HG03280 (cell line): ENCODE data around the gene MPRIP.

ENCODE experiments used
- ATAC-seq: cut with Tn5 transposase; IDR thresholded peaks from one replicate; pipeline ENCODE4 v1.9.1; 2021; ENCODE audit warnings: mild to moderate bottlenecking, moderate library complexity; ENCODE audit not compliant: unreplicated experiment

The MPRIP gene

GRCh38 chr17:17141860-17142552 lies 99.7 kb downstream of the MPRIP start:
- no peak for ATAC-seq

DNA sequence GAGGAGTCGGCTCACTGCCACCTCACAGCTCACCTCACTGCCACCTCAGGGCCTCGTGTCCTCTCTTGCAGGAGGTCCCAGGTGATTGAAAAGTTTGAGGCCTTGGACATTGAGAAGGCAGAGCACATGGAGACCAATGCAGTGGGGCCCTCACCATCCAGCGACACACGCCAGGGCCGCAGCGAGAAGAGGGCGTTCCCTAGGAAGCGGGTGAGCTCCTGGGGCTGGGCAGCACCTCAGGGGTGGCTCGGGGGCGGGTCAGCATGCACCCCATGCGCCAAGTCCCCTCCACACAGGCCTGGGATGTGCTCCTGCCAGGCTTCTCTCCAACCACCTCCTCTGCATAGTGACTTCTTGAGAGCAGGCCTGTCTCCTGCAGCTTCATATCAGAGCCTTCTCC lies 100.3 kb downstream of the MPRIP start:
- no peak for ATAC-seq

- no peak for ATAC-seq
Measured at GRCh38 chr17:17143501-17143900, 101.2 kb downstream of the MPRIP start.

DNA sequence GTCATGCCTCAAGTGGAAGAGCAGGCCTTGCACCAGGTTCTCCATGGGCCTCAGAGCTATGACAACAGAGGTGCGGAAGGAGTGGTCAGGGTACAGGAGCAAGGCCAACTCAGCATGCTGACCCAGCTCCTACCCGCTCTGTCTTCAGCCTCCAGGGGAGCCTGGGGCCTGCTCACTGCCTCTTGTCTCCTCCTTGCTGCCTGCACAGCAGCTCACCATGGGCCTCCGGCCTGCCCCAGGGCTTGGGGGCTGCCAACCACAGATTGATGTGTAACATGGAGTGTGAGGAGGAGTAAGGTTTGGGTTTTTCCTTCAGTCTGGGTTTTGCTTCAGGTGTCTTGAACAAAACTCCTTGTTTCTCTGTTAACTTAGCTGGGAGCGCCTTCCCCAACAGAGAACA lies 101.8 kb downstream of the MPRIP start:
- no peak for ATAC-seq

- no peak for ATAC-seq
Measured at GRCh38 chr17:17144916-17145665, 102.8 kb downstream of the MPRIP start.

DNA sequence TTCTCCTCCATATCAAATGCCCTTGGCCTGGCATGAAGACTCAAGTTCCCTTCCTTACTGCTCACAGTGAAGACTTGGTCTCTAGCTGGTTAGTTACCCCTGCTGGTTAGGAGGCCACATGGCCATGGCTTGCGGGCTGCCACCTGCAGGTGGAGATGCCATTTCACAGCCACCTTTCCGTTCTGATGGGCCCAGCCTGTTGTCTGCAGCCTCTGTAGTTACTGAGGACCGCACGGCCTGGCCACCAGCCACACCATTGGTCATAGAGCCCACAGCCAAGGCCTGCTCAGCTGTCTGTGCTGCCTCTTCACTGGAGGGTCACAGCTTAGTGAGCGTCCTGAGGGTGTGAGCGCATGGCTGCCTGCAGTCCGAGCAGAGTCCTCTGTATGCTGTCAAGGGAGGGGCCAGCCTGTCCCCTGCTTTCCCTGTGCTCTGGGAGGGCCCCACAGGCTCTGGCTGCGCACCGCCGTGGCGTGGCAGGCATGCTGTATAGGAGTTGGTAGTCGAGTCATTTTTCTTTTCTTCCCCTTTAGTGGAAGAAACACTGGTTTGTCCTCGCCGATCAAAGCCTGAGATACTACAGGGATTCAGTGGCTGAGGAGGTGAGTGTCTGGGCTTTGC lies 104.6 kb downstream of the MPRIP start:
- ATAC-seq = no peak

- ATAC-seq = no peak
Measured at GRCh38 chr17:17147821-17148220, 105.6 kb downstream of the MPRIP start.

DNA sequence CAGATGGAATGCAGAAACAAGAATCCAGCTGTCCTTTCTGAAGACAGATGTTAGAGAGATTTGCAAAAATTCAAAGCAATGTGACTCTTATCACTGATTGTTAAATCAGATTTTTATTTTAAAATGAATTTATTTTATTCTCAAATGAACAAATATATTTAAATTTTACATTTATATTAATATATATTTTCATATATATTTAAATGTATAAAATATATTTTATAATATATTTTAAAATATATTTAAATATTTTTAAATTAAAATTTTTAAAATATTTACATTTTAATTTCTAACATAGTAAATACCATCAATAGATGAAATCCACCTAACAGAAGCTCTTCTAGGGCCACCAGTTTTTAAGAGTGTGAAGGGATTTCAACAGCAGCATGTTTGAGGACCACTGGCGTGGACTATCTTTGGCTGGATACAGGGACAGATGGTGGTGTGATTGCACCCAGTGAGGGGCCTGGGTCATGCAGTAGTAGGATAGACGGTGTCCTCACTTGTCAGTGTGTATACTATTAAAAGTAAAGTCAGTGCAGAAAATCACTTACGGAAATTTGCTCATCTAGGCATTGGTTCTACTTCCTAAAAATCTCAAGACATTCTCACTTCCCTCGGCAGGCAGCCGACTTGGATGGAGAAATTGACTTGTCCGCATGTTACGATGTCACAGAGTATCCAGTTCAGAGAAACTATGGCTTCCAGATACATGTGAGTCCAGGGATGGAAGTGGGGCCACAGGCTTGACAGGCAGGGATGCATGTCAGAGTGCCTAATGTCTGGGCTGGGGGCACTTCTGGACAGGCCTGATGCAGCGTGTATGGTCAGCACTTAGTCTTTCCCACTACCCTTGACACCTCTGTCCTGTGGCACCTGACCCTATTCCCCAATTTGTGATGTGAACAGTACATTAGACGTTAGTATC lies 107.5 kb downstream of the MPRIP start:
- no peak for ATAC-seq

DNA sequence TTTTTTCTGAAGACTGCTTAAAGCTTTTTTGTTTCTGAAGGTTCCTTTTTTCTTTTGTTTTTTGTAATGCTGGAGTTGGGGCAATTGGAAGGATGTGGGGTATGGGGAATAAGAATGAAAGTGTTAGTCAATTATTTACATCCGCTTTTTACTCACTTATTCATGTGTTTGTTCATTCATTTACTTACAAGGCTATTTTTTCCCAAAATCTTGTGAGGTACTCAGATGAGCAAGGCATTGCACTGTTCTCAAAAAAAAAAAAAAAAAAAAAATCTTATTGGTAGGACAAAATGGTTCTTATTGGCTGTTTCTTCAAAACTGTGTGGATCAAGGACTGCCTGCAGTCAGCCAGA lies 108.2 kb downstream of the MPRIP start:
- ATAC-seq = no peak

DNA sequence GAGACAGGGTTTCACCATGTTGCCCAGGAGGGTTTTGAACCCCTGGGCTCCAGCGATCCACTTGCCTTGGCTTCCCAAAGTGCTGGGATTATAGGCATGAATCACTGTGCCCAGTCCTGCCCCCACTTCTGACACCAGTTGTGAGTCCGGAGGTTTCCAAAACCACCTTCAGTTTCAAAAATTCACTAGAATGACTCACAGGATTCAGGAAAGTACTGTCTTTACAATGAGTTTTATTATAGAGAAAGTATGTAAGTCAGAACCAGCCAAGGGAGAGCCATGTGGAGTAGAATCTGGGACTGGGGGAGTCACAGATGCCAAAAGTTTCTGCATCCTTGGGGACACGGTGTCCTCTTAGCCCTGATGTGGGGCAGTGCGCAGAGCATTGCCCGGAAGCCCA lies 108.8 kb downstream of the MPRIP start:
- ATAC-seq = no peak

DNA sequence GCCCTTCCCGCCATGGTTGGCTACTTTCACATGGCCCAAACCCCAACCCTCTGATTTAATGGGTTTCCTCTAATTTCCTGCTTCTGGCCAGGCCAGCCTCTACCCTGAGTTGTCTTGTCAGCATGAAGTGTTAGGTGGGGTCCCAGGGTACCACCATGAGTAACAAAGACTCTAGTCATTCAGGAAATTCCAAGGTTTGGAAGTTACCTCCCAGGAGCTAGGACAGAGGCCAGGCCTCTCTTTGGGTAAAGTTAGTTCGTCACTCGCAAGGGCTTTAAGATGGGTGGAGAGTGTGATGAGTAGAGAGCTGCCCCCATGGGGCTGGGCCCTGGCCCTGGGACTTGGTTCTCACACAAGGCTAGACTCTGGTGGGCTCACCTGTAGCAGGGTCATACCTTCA lies 109.3 kb downstream of the MPRIP start:
- no peak for ATAC-seq

- ATAC-seq = no peak
Measured at GRCh38 chr17:17151962-17152361, 109.7 kb downstream of the MPRIP start.

GRCh38 chr17:17152385-17152784 lies 110.1 kb downstream of the MPRIP start:
- no peak for ATAC-seq

- no peak for ATAC-seq
Measured at GRCh38 chr17:17153071-17153470, 110.8 kb downstream of the MPRIP start.

GRCh38 chr17:17153709-17154108 lies 111.5 kb downstream of the MPRIP start:
- ATAC-seq = no peak

GRCh38 chr17:17154556-17154955 lies 112.3 kb downstream of the MPRIP start:
- no peak for ATAC-seq

GRCh38 chr17:17154981-17155380 lies 112.7 kb downstream of the MPRIP start:
- no peak for ATAC-seq

DNA sequence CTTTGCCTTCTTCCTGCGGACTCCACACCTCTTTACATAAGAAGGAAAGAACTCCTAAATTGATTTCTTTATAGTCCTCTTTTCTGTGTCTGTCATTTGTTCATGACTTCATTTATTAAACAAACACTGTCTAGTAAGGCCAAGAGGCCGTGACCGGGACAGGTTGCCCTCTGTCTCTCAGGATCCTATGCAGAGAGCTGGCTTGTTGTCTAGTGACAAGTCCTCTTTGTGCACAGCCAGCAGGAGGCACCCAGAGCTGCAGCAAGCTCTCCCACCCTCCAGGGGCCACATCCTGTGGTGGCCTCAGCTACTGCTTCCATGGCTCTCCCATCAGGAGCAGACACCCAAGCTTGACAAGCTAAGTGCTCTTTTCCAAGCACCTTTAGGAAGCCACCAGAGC lies 113.3 kb downstream of the MPRIP start:
- no peak for ATAC-seq

GRCh38 chr17:17156107-17156506 lies 113.8 kb downstream of the MPRIP start:
- no peak for ATAC-seq

DNA sequence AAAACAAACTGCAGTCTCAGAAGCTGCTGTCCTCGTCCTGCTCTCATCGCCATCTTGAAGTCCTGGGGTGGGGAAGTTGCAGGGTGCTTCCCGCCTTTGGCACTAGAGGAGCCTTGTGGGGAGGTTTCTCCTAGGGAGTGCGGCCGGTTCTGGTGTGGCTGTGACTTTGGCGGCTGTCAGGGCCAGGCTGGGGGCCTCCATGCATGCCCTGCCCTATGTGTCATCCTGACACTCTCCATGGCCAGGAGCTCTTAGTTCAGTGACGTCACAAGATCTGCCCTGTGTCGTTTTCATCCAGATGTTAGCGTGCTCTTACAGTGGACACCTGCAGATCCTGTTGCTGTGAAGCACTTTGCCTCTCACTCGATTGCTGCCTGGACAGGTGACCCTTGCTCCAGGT lies 114.3 kb downstream of the MPRIP start:
- no peak for ATAC-seq

GRCh38 chr17:17157041-17157440 lies 114.8 kb downstream of the MPRIP start:
- ATAC-seq = no peak
